ENCODE data around the gene FCHSD1.

The FCHSD1 gene

GRCh38 chr5:141640698-141641097, 10.5 kb downstream of the FCHSD1 start:
- DNase-seq, result no peak

GRCh38 chr5:141640051-141640415, 11.2 kb downstream of the FCHSD1 start:
- DNase-seq, result no peak

- DNase-seq, result no peak
Measured at GRCh38 chr5:141639357-141640050, 11.7 kb downstream of the FCHSD1 start.

GRCh38 chr5:141638771-141639170, 12.4 kb downstream of the FCHSD1 start:
- DNase-seq, result no peak

- DNase-seq, result no peak
Measured at GRCh38 chr5:141637767-141638419, 13.3 kb downstream of the FCHSD1 start.

- peak; percentile 12 for DNase-seq
Measured at GRCh38 chr5:141637123-141637766, 14.0 kb downstream of the FCHSD1 start.

- peak; percentile 83 for DNase-seq
Measured at GRCh38 chr5:141636413-141637122, 14.7 kb downstream of the FCHSD1 start, which contains the start of the genes HDAC3 and RELL2. Gene HDAC3, minus strand, starts transcription at chr5:141636849. Its CDS starts 59 bp downstream, at chr5:141636790. Gene RELL2, plus strand, starts transcription at chr5:141636997. Its CDS starts 1,229 bp downstream, at chr5:141638226.

- no peak for DNase-seq
Measured at GRCh38 chr5:141636106-141636412, 15.2 kb downstream of the FCHSD1 start.

GRCh38 chr5:141635646-141636045, 15.6 kb downstream of the FCHSD1 start:
- no peak for DNase-seq

- DNase-seq, result no peak
Measured at GRCh38 chr5:141634720-141635119, 16.5 kb downstream of the FCHSD1 start.

- DNase-seq, result no peak
Measured at GRCh38 chr5:141633871-141634561, 17.2 kb downstream of the FCHSD1 start.

GRCh38 chr5:141632650-141633049, 18.6 kb downstream of the FCHSD1 start:
- no peak for DNase-seq

- DNase-seq, result no peak
Measured at GRCh38 chr5:141630570-141631140, 20.6 kb downstream of the FCHSD1 start.

- DNase-seq, result no peak
Measured at GRCh38 chr5:141628175-141628788, 22.9 kb downstream of the FCHSD1 start.

- DNase-seq, result no peak
Measured at GRCh38 chr5:141623611-141624010, 27.6 kb downstream of the FCHSD1 start.

- DNase-seq, result no peak
Measured at GRCh38 chr5:141623186-141623585, 28.0 kb downstream of the FCHSD1 start.

GRCh38 chr5:141618804-141619554, 32.2 kb downstream of the FCHSD1 start, which contains the start of gene DIAPH1:
Gene DIAPH1, minus strand, starts transcription at chr5:141619000. Its CDS starts 86 bp downstream, at chr5:141618914.
- DNase-seq, result peak; percentile 96

- peak; percentile 37 for DNase-seq
Measured at GRCh38 chr5:141618030-141618803, 33.0 kb downstream of the FCHSD1 start.

GRCh38 chr5:141617682-141618029, 33.6 kb downstream of the FCHSD1 start:
- DNase-seq, result no peak

GRCh38 chr5:141617128-141617527, 34.1 kb downstream of the FCHSD1 start:
- DNase-seq, result no peak

All from NCI-H1436 (cell line).